NOMO-1 (cell line): ENCODE data around the gene SLC15A3.

Source experiments
- DNase-seq, 2 experiments: peaks; one replicate each; lab custom pipeline; 2025; ENCODE audit not compliant: unreplicated experiment in 2 of 2; lab: John Stamatoyannopoulos, UW

The SLC15A3 gene

DNA sequence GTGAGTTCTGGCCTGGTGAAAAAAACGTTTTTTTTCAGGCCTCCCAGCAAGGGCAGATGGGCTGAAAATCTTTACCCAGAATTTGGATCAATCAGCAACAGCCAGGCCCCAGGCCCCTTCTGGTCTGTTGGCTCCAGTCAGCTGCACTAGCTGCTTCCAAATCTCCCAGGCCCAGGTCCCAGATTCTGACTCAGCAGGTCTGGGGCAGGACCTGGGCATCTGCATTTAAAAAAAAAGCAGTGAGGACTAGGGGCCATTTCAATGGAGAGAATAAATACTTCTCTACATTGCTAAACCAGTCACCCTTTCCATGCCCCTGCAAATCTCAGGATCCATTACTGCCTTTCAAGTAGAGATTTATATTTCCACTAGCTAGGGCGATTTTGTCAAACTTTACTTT, 4.3 kb downstream of the SLC15A3 start:
- no peak for DNase-seq

DNA sequence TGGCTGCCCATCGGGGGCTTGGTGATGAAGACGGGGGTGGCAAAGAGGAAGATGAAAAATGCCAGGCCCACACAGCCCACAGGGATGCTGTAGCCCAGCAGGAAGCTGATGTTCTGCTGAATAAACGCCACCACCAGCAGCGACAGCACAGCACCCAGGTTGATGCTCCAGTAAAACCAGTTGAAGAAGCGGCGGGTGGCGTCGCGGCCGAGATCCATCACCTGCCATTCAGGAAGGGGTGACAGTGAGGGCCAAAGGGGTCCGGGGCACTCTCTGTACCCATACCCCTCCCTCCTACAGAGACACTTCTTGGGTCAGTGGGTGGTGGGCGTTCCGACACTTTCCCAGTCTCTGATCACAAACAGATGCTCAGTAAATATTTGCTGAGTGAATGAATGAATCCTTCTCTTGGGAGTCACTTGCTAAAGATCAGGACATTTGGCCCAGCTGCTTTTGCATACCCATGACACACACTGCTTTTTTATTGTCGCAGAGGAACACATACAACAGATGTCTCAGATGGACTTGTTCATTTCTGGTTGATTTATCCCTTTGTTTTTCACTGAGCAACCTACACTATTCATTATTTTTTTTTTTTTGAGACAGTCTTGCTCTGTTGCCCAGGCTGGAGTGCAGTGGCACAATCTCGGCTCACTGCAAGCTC, 5.2 kb downstream of the SLC15A3 start:
- DNase-seq, result no peak

DNA sequence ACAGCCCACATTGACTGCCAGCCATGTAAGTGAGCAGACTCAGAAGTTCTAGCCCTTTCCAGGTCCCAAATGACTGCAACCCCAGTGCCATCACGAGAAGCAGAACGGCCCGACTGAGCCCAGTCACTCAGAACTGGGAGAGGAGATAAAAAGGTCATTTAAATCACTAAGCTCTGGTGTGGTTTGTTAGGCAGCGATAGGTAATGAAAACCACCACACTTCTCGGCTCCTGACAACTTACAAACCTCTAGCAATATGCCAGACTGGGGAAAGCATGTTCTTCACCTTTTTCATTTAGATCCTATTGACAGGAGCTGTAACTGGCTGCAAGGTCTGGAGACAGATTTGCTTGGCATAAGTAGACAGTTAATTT, 6.7 kb downstream of the SLC15A3 start:
- DNase-seq, result no peak

DNA sequence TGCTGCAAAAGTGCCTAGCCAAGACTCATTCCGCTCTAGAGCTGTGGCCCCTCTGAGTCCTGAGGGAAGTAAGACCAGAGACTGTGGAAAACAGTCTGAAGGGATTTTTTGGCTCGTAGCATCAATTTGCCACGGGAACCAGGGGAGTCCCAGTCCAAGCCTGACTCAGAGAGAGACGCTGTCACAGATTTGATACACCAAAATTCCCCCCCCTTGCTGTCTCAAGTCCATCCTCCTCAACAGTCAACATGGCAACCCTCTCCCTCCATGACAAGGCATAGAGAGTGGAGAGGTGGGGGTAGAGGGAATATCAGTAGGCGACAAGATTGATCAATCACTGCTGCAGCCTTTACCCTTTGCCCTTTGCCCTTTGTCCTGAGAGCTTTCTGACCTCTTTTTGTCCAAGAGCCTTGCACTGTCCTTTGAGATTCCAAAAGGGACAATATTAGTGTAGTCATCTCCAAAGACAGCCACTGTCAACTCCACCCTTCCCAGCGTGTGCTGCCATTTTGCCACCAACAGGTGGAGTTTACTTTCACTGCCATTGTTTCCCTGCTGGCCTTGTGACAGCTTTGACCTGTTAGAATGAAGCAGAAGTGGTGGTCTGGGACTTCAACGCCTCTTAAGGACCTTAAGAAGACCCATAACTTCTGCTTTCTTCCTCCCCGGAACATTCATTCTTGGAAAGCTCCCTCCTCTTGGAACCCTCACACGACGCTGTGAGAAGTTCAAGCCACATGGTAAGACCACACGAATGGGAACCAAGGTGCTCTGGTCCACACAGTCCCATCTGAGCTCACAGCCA, 7.3 kb downstream of the SLC15A3 start:
- DNase-seq, result no peak

DNA sequence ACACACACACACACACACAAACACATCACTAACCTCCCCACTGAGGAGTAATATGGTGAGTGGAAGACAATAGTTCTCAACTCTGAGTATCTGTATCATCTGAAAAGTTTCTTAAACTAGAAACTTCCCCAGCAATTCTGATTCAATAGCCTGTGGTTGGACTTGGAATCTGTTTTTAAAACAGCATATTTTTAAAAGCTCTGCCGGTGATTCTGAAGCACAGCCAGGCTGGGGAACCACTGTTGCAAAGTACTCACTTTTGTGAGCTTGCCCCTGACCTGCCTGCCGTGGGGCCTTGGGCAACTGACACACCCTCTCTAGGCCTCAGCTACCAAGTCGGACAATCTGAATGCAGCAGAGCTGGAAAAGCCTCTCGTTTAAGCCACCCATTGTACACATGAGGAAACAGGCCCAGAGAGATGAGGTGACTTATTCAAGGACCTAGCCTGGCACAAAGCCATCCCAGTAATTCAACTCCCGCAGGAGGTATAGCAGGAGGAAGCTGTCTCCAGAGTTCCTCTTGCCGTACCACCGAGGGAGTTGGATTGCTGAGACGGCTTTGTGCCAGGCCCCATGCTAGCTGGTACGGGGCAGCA, 8.9 kb downstream of the SLC15A3 start:
- no peak for DNase-seq

DNA sequence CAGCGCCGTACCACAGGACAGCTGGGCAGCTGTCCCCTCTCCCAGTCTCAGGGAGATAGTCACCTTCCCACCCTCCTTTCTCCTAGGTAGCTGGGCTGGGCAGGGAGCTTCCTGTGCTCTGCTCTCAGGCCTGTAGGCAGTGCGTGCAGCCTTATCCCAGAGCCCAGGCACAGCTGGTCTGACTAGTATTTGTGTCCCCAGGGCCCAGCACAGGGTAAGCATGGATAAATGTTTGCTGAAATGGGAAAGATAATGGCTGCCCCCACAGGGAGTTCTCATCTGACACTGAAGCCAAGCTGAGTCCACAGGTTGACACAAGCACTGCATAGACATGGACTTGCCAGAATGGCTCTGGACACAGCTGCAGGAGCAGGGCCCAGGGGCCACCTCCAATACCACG, 9.8 kb downstream of the SLC15A3 start:
- no peak for DNase-seq

DNA sequence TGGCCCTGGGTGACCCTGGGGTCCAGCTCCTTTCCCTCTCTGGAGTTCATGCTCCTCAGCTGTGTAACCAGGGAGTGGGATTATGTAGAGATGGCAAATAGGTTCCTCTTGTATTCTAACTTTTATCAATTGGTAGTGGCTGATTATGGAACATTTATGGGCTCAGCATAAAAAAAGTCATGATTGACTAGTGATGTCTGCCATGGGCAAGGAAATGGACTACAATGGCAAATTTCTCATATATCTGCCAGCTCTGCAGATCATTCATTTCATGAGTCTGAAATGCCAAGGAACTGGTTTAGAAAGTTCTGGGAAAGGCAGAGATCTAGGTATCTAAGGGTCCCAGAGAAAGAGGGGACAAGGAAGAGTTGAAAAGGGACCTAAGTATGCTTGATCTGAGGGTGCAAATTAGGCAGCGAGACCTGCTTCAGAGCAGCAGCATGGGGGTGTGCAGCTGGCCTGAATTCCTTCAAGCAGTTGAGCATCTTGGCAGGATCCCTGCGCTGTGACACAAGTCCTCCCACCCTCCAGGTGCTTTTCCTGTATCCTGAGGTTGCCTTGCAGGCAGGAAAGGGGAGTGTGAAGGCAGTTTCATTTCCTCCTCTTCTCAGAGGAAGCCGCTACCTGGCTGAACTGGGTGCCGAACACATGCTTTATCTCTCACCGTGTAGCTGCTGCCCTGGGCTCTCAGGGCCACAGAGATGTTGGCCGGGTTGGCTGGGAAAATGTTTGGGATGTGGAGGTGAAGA, 10.4 kb downstream of the SLC15A3 start:
- no peak for DNase-seq

DNA sequence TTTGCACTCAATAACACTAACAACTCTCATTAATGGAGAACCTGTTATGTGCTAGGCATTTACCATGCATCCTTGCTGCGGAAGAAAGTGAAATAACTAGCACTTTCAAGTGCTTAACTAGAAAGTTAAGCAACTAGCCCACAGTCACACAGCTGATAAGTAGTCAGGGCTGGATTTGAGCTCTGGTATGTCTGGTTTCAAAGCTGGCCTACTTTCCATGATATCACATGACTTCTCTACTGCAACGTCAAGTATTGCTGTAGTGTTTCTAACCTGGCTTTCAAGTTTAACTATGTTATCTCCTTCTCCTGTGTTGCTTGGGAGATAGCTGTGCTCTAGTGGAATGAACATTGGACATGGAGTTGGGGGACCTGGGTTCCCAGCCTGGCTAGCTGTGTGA, 12.1 kb downstream of the SLC15A3 start:
- DNase-seq, result no peak

DNA sequence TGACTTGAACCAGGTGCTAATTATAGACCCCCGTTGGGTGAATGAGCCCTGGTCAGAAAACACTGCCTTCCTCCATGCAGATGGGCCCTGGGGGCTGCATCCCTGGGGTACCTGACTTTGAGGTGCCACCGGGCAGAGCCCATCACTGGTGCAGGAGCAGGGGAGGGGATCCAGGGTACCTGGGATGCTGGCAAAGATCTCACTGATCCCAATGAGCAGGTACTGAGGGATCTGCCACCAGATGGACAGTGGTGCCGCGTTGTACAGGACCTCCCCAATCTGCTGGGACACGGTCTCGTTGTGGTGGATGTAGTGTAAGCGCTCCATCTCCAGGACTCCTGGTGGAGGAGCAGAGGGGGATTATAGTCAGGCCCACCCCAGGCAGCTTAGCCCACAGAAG, 12.7 kb downstream of the SLC15A3 start:
- no peak for DNase-seq

DNA sequence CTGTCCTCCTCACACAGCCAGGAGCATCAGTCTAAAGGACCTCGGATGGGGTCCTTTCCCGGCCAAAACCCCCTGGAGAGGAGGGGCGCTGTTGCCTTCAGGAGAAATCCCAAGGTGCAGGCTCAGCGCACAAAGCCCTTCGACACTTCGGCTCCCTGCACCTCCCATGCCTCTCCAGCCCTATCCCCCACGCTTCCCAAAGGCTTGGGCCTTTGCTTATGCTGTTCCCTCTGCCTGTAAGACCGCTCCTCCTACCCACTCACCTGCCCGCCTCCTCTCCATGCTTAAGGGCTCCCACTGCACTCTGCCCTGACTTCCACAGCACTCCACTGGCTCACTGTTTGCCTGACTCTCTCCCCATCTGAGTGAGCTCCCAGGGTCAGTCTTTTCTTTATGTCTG, 13.5 kb downstream of the SLC15A3 start:
- no peak for DNase-seq

DNA sequence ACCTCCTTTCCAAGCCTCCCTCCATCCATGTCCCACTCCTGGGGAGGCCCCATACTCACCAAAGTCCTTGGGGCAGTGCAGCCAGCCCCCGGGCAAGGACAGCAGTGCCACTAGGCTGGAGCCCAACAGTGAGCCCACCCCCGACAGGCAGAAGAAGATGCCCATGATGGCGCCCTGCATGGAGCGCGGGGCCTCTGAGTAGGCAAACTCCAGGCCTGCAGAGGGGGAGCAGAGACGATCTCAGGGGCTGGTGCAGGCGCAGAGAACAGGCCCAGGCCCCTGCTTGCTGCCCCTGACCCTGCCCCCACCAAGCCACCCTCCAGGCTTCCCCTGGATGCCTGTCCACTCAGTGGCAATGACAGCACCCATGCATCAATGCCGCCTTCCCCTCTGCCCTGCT, 14.2 kb downstream of the SLC15A3 start:
- DNase-seq, result no peak

DNA sequence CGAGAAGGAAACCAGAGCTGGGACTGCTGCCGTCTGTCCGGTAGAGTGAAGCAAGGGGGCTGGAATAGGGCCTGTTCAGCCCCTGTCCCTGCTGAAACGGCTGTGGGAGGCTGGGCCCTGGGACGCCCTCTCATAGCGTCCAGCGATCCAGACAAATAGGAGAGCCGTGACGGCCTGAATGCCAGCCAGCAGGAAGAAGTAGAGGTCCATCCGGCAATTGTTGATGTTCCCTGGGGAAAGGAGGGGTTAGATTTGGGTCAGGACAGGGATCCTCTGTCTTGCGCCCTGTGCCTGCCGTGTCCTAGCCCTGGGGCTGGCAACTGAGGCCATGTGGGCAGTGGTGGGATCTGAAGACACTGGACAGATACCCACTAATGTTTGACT, 14.8 kb downstream of the SLC15A3 start:
- DNase-seq, result no peak

DNA sequence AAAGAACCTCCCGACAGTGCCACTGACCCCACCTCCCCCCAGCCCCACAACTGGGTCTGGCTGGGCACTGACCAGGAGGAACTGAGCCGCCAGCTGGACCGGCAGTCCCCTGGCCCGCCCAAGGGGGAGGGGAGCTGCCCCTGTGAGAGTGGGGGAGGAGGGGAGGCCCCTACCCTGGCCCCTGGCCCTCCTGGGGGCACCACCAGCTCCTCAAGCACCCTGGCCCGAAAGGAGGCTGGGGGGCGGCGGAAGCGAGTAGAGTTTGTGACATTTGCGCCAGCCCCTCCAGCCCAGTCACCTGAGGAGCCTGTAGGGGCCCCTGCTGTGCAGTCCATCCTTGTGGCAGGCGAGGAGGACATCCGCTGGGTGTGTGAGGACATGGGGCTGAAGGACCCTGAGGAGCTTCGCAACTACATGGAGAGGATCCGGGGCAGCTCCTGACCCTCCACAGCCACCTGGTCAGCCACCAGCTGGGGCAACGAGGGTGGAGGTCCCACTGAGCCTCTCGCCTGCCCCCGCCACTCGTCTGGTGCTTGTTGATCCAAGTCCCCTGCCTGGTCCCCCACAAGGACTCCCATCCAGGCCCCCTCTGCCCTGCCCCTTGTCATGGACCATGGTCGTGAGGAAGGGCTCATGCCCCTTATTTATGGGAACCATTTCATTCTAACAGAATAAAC, 15.4 kb downstream of the SLC15A3 start:
- DNase-seq, result no peak

DNA sequence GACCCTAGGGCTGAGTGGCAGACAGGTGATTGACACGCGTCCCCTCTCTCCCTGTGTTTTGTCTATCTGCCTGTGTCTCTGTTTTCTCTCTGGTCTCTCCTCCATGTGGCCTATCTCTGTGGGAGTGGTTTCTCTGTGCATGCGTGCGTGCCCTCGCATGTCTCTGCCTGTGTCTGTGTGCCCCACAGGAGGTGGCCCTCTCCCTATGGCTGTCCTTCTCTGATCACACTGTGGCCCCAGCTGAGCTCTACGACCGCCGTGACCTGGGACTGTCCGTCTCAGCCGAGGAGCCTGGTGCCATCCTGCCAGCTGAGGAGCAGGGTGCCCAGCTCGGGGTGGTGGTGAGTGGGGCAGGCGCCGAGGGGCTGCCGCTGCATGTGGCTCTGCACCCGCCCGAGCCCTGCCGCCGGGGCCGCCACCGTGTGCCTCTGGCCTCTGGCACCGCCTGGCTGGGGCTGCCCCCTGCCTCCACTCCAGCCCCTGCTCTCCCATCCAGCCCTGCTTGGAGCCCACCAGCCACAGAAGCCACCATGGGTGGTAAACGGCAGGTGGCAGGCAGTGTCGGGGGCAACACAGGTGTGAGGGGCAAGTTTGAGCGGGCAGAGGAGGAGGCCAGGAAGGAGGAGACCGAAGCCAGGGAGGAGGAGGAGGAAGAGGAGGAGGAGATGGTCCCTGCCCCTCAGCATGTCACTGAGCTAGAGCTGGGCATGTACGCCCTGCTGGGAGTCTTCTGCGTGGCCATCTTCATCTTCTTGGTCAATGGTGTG, 16.1 kb downstream of the SLC15A3 start:
- DNase-seq, result no peak

DNA sequence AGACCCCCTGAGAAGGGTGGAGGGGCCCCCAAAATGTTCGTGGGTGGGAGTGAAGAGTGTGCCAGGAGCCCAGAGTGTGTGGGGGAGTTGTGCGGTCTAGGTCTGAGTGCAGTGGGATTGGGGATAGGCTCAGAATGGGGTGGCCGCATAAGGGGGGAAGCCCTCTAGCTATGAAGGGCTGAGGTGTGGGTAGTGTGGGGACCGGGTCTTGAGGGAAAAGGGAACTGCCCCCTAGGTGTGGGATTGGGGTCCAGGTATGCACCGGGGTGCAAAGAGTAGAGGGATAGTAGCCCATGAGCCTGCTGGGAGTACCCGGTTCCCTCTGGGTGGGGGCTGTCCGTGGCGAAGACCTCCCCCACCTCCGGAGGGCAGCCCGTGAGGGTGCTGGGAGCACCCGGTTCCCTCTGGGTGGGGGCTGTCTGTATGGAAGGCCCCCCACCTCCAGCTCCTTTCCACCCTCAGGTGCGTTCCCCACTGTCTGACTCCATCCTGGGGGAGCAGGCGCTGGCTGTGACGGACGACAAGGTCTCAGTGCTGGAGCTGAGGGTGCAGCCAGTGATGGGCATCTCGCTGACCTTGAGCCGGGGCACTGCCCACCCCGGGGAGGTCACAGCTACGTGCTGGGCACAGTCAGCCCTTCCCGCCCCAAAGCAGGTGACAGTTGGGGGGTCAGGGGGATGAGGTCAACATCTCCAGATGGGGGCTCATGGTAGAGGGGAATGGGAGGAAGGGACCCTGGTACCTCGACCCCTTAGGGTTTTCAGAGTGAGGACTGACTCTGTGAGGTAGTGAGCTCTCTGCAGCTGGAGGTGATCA, 17.0 kb downstream of the SLC15A3 start:
- DNase-seq, result no peak

DNA sequence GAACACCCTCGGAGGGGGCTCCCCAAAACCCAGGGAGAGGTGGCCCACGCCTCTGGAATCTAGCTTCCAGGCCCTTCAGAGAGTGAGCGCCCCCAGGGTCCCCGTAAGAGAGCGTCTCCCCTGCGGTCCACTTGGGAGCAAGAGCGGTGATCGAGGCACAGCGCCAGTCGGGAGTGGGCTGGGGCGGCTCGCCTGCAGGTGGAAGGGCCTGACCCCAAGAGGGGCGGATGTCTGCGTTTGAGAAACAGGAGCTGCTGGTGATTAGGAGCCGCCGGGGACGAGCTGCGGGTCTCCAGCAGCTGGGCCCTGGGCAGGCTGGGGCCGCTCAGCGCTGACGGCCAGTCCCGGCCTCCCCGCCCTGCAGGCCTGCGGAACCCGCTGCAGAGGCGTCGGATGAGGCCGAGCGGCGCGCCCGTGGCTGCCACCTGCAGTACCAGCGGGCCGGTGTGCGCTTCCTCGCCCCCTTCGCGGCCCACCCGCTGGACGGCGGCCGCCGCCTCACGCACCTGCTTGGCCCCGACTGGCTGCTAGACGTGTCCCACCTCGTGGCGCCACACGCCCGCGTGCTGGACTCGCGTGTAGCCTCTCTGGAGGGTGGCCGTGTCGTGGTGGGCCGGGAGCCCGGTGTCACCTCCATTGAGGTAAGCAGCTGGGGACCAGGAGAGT, 17.7 kb downstream of the SLC15A3 start:
- DNase-seq, result no peak

DNA sequence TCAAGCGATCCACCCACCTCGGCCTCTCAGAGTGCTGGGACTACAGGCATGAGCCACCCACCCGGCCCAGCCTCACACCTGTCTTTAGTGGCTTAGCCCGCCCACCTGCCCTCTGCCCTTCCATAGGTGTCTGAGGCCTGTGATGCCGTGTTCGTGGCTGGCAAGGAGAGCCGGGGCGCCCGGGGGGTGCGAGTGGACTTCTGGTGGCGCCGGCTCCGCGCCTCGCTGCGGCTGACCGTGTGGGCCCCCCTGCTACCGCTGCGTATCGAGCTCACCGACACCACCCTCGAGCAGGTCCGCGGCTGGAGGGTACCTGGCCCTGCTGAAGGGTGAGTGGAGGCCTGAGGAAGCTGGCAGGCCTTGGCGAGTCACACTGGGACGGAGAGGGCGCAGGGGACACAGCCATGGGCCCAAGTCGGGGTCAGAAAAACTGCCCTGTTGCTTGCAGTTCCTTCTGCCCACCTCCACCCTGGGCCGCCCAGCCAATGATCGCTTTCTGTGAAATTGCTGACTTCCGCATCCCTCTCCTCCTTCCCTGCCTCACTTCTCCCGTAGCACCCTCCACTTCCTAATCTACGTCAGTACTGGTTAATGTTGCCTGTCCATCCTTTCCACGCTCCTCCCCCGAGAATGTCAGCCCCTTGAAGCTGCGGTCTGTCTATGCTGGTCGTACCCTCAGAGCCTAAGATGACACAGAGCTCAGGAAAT, 18.4 kb downstream of the SLC15A3 start:
- DNase-seq, result no peak
